Endothelial cell of umbilical vein (primary cell): ENCODE measurements around the gene TUBA3C.
"Not testable (repeated sequence)": the region's sequence is repeated elsewhere in the genome, so short reads cannot be mapped to it uniquely, and the experiment has no call there.

Source experiments
- CTCF ChIP-seq, 2 donors: IDR thresholded peaks; 1 replicate in 1 of 2; 2 replicates in 1 of 2; pipeline ENCODE4 v1.5.1; 2011; ENCODE audit warnings: low read length in 2 of 2, mild to moderate bottlenecking in 2 of 2, moderate library complexity in 2 of 2, control low read depth in 1 of 2, inconsistent platforms in 1 of 2, low read depth in 1 of 2; ENCODE audit not compliant: insufficient read depth in 1 of 2; ENCODE audit errors: extremely low read depth in 1 of 2
- EZH2 ChIP-seq: IDR thresholded peaks from 2 replicates; pipeline ENCODE4 v1.6.1; 2012; ENCODE audit warnings: borderline replicate concordance, low read depth, mild to moderate bottlenecking, moderate library complexity, low read length, inconsistent platforms; ENCODE audit not compliant: severe bottlenecking
- FOS ChIP-seq: IDR thresholded peaks from 2 replicates; pipeline ENCODE4 v1.6.1; 2011; ENCODE audit warnings: mild to moderate bottlenecking, low read length, moderate library complexity, borderline replicate concordance; ENCODE audit not compliant: insufficient read depth
- JUN ChIP-seq: IDR thresholded peaks from 2 replicates; pipeline ENCODE4 v1.6.1; 2011; ENCODE audit warnings: borderline replicate concordance, low read depth; ENCODE audit not compliant: insufficient read length, insufficient read depth
- MAX ChIP-seq: IDR thresholded peaks from 2 replicates; pipeline ENCODE4 v1.6.1; 2011; ENCODE audit not compliant: insufficient read depth, insufficient read length
- POLR2A ChIP-seq: IDR thresholded peaks from 2 replicates; pipeline ENCODE4 v1.6.1; 2012; ENCODE audit warnings: low read depth, mild to moderate bottlenecking, control low read depth, low read length
- POLR2AphosphoS5 ChIP-seq: IDR thresholded peaks from 2 replicates; pipeline ENCODE4 v1.6.1; 2012; ENCODE audit warnings: low read depth, mild to moderate bottlenecking, control low read depth, low read length, moderate library complexity; ENCODE audit not compliant: insufficient read depth

GRCh38 chr13:19207413-19207812, 25.8 kb upstream of the TUBA3C start:
- TF ChIP-seq CTCF (IDR thresholded peaks at IDR 0.05; ENCODE audit: extremely low read depth in 1 of 2, insufficient read depth in 1 of 2, low read depth in 1 of 2, low read length in 2 of 2); MAX; EZH2; POLR2A; POLR2AphosphoS5; FOS; JUN: not testable (repeated sequence)
